GM12878 (cell line): ENCODE data around the gene BPIFB3.

Experiments
- SMC3 ChIP-seq: IDR thresholded peaks from 2 replicates; pipeline ENCODE4 v1.6.1; 2011; ENCODE audit warnings: low read length, improper control_type of control experiment, borderline replicate concordance
- SUZ12 ChIP-seq: fragments of 200-600 bp; sonication (generic); IDR thresholded peaks from one replicate; pipeline ENCODE4 v1.6.1; 2018; ENCODE audit warnings: antibody characterized with exemption, mild to moderate bottlenecking; ENCODE audit not compliant: unreplicated experiment
- TF ChIP-seq, protein P1 (sequence below): fragments of 450-650 bp; formaldehyde crosslinking; IDR thresholded peaks from 2 replicates; pipeline ENCODE4 v1.4.0; 2020; ENCODE audit warnings: mild to moderate bottlenecking, moderate library complexity

DNA sequence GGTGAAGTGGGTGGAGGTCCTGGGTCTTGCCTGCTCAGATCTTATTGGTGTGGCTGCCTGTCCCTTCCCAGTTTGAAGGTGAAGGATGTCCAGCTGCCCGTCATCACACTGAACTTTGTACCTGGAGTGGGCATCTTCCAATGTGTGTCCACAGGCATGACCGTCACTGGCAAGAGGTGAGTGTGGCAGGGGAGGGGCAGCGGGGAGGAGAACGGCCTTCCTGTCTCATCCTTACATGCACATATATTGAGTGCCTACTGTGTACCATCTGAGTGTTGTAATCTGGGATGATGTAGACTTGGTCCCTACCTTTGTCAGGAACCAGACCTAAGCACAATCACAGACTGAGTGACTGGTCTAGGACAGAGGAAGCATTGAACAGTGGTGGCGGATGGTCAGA, 19.6 kb upstream of the BPIFB3 start:
- TF ChIP-seq, protein P1, sequence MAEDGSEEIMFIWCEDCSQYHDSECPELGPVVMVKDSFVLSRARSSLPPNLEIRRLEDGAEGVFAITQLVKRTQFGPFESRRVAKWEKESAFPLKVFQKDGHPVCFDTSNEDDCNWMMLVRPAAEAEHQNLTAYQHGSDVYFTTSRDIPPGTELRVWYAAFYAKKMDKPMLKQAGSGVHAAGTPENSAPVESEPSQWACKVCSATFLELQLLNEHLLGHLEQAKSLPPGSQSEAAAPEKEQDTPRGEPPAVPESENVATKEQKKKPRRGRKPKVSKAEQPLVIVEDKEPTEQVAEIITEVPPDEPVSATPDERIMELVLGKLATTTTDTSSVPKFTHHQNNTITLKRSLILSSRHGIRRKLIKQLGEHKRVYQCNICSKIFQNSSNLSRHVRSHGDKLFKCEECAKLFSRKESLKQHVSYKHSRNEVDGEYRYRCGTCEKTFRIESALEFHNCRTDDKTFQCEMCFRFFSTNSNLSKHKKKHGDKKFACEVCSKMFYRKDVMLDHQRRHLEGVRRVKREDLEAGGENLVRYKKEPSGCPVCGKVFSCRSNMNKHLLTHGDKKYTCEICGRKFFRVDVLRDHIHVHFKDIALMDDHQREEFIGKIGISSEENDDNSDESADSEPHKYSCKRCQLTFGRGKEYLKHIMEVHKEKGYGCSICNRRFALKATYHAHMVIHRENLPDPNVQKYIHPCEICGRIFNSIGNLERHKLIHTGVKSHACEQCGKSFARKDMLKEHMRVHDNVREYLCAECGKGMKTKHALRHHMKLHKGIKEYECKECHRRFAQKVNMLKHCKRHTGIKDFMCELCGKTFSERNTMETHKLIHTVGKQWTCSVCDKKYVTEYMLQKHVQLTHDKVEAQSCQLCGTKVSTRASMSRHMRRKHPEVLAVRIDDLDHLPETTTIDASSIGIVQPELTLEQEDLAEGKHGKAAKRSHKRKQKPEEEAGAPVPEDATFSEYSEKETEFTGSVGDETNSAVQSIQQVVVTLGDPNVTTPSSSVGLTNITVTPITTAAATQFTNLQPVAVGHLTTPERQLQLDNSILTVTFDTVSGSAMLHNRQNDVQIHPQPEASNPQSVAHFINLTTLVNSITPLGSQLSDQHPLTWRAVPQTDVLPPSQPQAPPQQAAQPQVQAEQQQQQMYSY (CRISPR knock-in tag), result no peak
- TF ChIP-seq SUZ12, result no peak
- TF ChIP-seq SMC3, result no peak
